ENCODE data around the gene KIF3C. TPM values are rescaled to one million over a fixed set of nuclear protein-coding genes. Genes with fewer than 3 reads are reported as not detected.

The KIF3C gene
- total RNA-seq, 3 donors from 2014 or later = 1.1 to 2.2 (median 1.7) TPM

GRCh38 chr2:25988134-25988533 lies 5.8 kb upstream of the KIF3C start:
- Mint-ChIP-seq H3K4me1 (ENCODE audit: low read depth) (peaks cover 7% of the 10 kb centered on the region), H3K9me3 (no peaks in the 10 kb centered on the region), H3K27me3 (ENCODE audit: low read depth) (peaks cover 2% of the 10 kb centered on the region), H3K4me3 (no peak overlapping the region), H3K36me3 (ENCODE audit: insufficient read depth) (no peaks in the 10 kb centered on the region)
- ATAC-seq (no peak), DNase-seq (no peak)

- ATAC-seq = no peak
- peak overlapping the region; percentile 71 for H3K4me3 Mint-ChIP-seq
- H3K36me3 Mint-ChIP-seq (ENCODE audit: insufficient read depth) = no peaks in the 10 kb centered on the region
- DNase-seq = no peak
- no peaks in the 10 kb centered on the region for H3K27me3 Mint-ChIP-seq (ENCODE audit: low read depth)
- no peaks in the 10 kb centered on the region for H3K9me3 Mint-ChIP-seq
- peaks cover 3% of the 10 kb centered on the region for H3K4me1 Mint-ChIP-seq (ENCODE audit: low read depth)
Observed at GRCh38 chr2:25983735-25984134, 1.4 kb upstream of the KIF3C start.

GRCh38 chr2:25982968-25983280 lies 627 bp upstream of the KIF3C start:
- H3K4me3 Mint-ChIP-seq = peak overlapping the region; percentile 71

GRCh38 chr2:25981596-25982272 lies 563 bp downstream of the KIF3C start:
- Mint-ChIP-seq H3K9me3 (no peaks in the 10 kb centered on the region), H3K36me3 (ENCODE audit: insufficient read depth) (no peaks in the 10 kb centered on the region), H3K4me1 (ENCODE audit: low read depth) (peaks cover 9% of the 10 kb centered on the region), H3K27me3 (ENCODE audit: low read depth) (no peaks in the 10 kb centered on the region), H3K4me3 (peak overlapping the region; percentile 84)
- ATAC-seq (peak; percentile 36 to 41), DNase-seq (no peak)

More at GRCh38 chr2:25982968-25983280, 627 bp upstream of the KIF3C start:
- H3K9me3 Mint-ChIP-seq = no peaks in the 10 kb centered on the region
- H3K36me3 Mint-ChIP-seq (ENCODE audit: insufficient read depth) = no peaks in the 10 kb centered on the region
- no peak for DNase-seq
- H3K4me1 Mint-ChIP-seq (ENCODE audit: low read depth) = peaks cover 5% of the 10 kb centered on the region
- no peaks in the 10 kb centered on the region for H3K27me3 Mint-ChIP-seq (ENCODE audit: low read depth)
- ATAC-seq = no peak

GRCh38 chr2:25980951-25981350 lies 1.3 kb downstream of the KIF3C start:
- DNase-seq (no peak), ATAC-seq (no peak)
- Mint-ChIP-seq H3K9me3 (no peaks in the 10 kb centered on the region), H3K36me3 (ENCODE audit: insufficient read depth) (no peaks in the 10 kb centered on the region), H3K27me3 (ENCODE audit: low read depth) (no peaks in the 10 kb centered on the region), H3K4me1 (ENCODE audit: low read depth) (peaks cover 9% of the 10 kb centered on the region), H3K4me3 (peak overlapping the region; percentile 47)

- Mint-ChIP-seq H3K9me3 (no peaks in the 10 kb centered on the region), H3K27me3 (ENCODE audit: low read depth) (no peaks in the 10 kb centered on the region), H3K36me3 (ENCODE audit: insufficient read depth) (no peaks in the 10 kb centered on the region), H3K4me3 (no peak overlapping the region), H3K4me1 (ENCODE audit: low read depth) (peaks cover 9% of the 10 kb centered on the region)
- no peak for DNase-seq
- no peak for ATAC-seq
Observed at GRCh38 chr2:25980076-25980887, 2.0 kb downstream of the KIF3C start.

- no peak overlapping the region for H3K4me3 Mint-ChIP-seq
- H3K9me3 Mint-ChIP-seq = no peaks in the 10 kb centered on the region
- H3K36me3 Mint-ChIP-seq (ENCODE audit: insufficient read depth) = no peaks in the 10 kb centered on the region
- ATAC-seq (no peak), DNase-seq (no peak)
- no peaks in the 10 kb centered on the region for H3K27me3 Mint-ChIP-seq (ENCODE audit: low read depth)
- H3K4me1 Mint-ChIP-seq (ENCODE audit: low read depth) = peaks cover 9% of the 10 kb centered on the region
Observed at GRCh38 chr2:25979001-25979400, 3.3 kb downstream of the KIF3C start.

GRCh38 chr2:25977768-25978167 lies 4.5 kb downstream of the KIF3C start:
- ATAC-seq = no peak
- Mint-ChIP-seq H3K36me3 (ENCODE audit: insufficient read depth) (no peaks in the 10 kb centered on the region), H3K27me3 (ENCODE audit: low read depth) (no peaks in the 10 kb centered on the region), H3K4me1 (ENCODE audit: low read depth) (peaks cover 9% of the 10 kb centered on the region), H3K4me3 (no peak overlapping the region), H3K9me3 (no peaks in the 10 kb centered on the region)
- DNase-seq = no peak

GRCh38 chr2:25976983-25977741 lies 5.1 kb downstream of the KIF3C start:
- H3K4me1 Mint-ChIP-seq (ENCODE audit: low read depth) = peaks cover 9% of the 10 kb centered on the region
- no peak overlapping the region for H3K4me3 Mint-ChIP-seq
- no peak for ATAC-seq
- no peaks in the 10 kb centered on the region for H3K9me3 Mint-ChIP-seq
- H3K27me3 Mint-ChIP-seq (ENCODE audit: low read depth) = no peaks in the 10 kb centered on the region
- DNase-seq = no peak
- H3K36me3 Mint-ChIP-seq (ENCODE audit: insufficient read depth) = no peaks in the 10 kb centered on the region

- Mint-ChIP-seq H3K9me3 (no peaks in the 10 kb centered on the region), H3K27me3 (ENCODE audit: low read depth) (no peaks in the 10 kb centered on the region), H3K4me1 (ENCODE audit: low read depth) (peaks cover 3% of the 10 kb centered on the region), H3K36me3 (ENCODE audit: insufficient read depth) (no peaks in the 10 kb centered on the region), H3K4me3 (no peak overlapping the region)
- no peak for DNase-seq
- no peak for ATAC-seq
Observed at GRCh38 chr2:25972049-25972823, 10.1 kb downstream of the KIF3C start.

GRCh38 chr2:25971596-25971995 lies 10.7 kb downstream of the KIF3C start:
- no peaks in the 10 kb centered on the region for H3K9me3 Mint-ChIP-seq
- H3K27me3 Mint-ChIP-seq (ENCODE audit: low read depth) = no peaks in the 10 kb centered on the region

GRCh38 chr2:25966531-25967270 lies 15.6 kb downstream of the KIF3C start:
- no peaks in the 10 kb centered on the region for H3K4me1 Mint-ChIP-seq (ENCODE audit: low read depth)
- ATAC-seq (no peak), DNase-seq (no peak)
- no peak overlapping the region for H3K4me3 Mint-ChIP-seq
- H3K36me3 Mint-ChIP-seq (ENCODE audit: insufficient read depth) = no peaks in the 10 kb centered on the region
- no peaks in the 10 kb centered on the region for H3K27me3 Mint-ChIP-seq (ENCODE audit: low read depth)
- H3K9me3 Mint-ChIP-seq = no peaks in the 10 kb centered on the region

More at GRCh38 chr2:25971596-25971995, 10.7 kb downstream of the KIF3C start:
- no peaks in the 10 kb centered on the region for H3K4me1 Mint-ChIP-seq (ENCODE audit: low read depth)
- DNase-seq = no peak
- no peaks in the 10 kb centered on the region for H3K36me3 Mint-ChIP-seq (ENCODE audit: insufficient read depth)
- no peak for ATAC-seq
- no peak overlapping the region for H3K4me3 Mint-ChIP-seq

GRCh38 chr2:25964891-25965290 lies 17.4 kb downstream of the KIF3C start:
- Mint-ChIP-seq H3K4me1 (ENCODE audit: low read depth) (peaks cover 7% of the 10 kb centered on the region), H3K4me3 (no peak overlapping the region), H3K36me3 (ENCODE audit: insufficient read depth) (no peaks in the 10 kb centered on the region), H3K27me3 (ENCODE audit: low read depth) (no peaks in the 10 kb centered on the region), H3K9me3 (no peaks in the 10 kb centered on the region)
- DNase-seq (no peak), ATAC-seq (no peak)
